Measurements from ENCODE around the gene PIAS1. TPM values are rescaled to one million over a fixed set of nuclear protein-coding genes. Genes with fewer than 3 reads are reported as not detected.
"Not testable (repeated sequence)": the region's sequence is repeated elsewhere in the genome, so short reads cannot be mapped to it uniquely, and the experiment has no call there.

PIAS1 gene
- total RNA-seq, 1 donor from 2014 or later = 12.0 TPM

DNA sequence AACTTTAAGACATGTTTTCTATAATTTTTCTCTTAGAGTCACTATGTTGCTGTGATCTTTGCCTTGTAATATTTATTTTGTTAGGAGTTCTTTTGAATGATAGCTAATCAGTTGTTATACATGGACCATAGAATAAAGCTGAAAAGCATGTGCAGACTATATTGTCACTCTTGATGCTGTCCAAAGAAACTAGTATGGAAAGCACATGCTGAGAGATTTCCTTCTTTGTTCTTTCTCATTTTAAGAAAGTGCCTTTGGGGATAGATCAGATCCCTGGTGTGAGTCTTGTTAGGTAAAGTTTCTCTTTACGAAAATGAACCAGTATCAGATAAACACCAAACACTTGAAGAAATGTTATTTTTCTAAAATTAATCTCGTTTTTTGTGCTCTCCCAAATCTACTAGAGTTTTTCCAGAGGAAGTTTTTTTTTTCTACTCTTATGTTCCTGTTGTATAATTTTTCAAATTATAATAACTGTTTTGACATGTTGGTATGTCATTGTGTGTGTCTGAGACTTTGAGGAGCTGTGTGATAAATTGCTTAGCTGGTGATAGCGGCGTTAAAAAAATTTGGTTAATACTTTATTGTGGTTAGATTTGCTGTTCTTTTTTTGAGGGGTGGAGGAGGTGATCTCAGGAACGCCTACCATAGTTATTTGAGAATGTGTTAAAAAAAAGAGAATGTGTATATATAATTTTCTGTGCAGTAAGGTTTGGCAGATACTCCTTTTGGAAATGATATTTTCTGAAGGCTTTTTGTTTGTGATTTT, 2.2 kb downstream of the PIAS1 start:
- TF ChIP-seq, protein P1, sequence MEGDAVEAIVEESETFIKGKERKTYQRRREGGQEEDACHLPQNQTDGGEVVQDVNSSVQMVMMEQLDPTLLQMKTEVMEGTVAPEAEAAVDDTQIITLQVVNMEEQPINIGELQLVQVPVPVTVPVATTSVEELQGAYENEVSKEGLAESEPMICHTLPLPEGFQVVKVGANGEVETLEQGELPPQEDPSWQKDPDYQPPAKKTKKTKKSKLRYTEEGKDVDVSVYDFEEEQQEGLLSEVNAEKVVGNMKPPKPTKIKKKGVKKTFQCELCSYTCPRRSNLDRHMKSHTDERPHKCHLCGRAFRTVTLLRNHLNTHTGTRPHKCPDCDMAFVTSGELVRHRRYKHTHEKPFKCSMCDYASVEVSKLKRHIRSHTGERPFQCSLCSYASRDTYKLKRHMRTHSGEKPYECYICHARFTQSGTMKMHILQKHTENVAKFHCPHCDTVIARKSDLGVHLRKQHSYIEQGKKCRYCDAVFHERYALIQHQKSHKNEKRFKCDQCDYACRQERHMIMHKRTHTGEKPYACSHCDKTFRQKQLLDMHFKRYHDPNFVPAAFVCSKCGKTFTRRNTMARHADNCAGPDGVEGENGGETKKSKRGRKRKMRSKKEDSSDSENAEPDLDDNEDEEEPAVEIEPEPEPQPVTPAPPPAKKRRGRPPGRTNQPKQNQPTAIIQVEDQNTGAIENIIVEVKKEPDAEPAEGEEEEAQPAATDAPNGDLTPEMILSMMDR (conservative IDR thresholded peaks at IDR 0.05; ENCODE audit: low read depth, low read length) = no peak
- no peak for DNase-seq (ENCODE audit: low read depth)
- H3K4me3 ChIP-seq (ENCODE audit: low read depth, low read length) = peak overlapping the region; percentile 80

DNA sequence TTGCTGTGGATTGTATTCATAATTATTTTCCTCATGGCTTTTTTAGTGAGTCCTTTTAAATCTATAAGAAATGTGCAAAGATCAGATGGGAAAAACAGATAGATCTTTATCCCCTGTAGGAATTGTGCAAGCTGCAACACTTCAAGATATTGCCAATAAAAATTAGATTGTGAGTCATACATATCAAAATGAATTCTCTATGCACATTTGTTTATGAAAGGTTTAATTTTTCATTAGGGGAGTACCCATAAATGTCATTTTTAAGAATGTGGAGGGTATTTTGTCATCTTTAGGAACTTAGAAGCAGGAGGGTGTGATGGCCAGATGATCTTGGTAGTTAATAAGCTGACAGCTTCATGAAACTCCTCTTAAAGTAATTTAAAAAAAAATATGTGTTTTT, 2.9 kb downstream of the PIAS1 start:
- TF ChIP-seq, protein P1 (conservative IDR thresholded peaks at IDR 0.05; ENCODE audit: low read depth, low read length) = no peak
- no peak for DNase-seq (ENCODE audit: low read depth)
- no peak overlapping the region for H3K4me3 ChIP-seq (ENCODE audit: low read depth, low read length)

DNA sequence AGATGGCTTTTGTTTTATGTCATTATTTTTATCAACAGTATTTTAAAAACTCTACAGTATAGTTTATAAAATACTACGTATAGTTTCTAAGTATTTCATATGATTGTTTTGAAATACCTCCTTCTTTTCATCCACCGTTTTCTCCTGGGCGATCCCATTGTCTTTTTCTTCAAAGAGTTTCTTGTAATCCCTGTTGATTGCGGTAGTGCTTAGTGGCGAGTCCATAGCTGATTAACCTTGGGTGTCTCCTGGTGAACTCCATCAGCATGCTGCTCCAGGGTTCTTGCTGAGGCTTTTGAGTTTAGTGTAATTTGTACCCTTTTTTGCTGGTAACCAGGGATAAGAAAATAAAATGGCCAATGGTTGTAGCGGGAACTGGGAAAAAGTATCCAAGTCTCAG, 3.6 kb downstream of the PIAS1 start:
- TF ChIP-seq, protein P1 (conservative IDR thresholded peaks at IDR 0.05; ENCODE audit: low read depth, low read length) = no peak
- H3K4me3 ChIP-seq (ENCODE audit: low read depth, low read length) = no peak overlapping the region
- no peak for DNase-seq (ENCODE audit: low read depth)

DNA sequence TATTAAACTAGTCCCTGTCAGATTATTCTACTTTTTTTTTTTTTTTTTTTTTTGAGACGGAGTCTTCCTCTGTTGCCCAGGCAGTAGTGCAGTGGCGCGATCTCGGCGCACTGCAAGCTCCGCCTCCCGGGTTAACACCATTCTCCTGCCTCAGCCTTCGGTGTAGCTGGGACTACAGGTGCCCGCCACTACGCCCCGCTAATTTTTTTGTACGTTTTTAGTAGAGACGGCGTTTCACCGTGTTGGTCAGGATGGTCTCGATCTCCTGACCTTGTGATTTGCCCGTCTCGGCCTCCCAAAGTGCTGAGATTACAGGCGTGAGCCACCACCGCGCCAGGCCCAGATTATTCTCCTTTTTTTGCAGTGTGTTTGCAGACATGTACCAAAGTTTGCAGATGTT, 4.9 kb downstream of the PIAS1 start:
- DNase-seq (ENCODE audit: low read depth); H3K4me3 ChIP-seq (ENCODE audit: low read depth, low read length): not testable (repeated sequence)

DNA sequence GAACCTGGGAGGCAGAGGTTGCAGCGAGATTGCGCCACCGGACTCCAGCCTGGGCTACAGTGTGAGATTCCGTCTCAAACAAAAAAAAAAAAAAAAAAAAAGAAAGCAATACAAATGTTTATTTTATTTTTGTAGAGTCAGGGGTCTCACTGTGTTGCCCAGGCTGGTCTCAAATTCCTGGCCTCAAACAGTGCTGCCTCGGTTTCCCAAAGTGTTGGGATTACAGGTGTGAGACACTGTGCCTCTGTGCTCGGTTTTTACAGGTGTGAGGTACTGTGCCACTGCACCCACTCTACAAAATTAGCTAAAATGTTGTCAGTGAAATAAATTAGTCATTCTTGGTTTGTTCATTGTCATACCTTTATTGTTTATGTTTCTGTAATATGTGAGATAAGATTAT, 5.5 kb downstream of the PIAS1 start:
- DNase-seq (ENCODE audit: low read depth) = no peak
- H3K4me3 ChIP-seq (ENCODE audit: low read depth, low read length) = no peak overlapping the region
- TF ChIP-seq, protein P1 (conservative IDR thresholded peaks at IDR 0.05; ENCODE audit: low read depth, low read length) = no peak

DNA sequence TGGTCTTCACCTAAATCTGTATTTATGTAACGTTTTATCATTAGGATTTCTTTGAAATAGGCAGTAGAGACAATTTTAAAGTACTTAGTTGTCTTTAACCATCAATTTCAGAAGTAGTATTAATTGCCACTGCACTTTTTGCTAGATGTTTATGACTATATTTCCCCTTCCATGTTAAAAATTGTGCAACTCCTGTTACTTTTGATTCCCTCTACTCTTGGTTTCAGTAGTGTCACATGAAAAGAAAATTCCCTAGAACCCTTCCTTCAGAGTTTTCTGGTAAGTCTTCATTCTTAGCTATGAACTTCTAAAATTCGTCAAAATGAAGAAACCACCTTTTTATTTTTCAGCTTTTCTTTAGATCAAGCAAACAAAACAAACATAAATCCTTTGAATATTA, 7.1 kb downstream of the PIAS1 start:
- no peak overlapping the region for H3K4me3 ChIP-seq (ENCODE audit: low read depth, low read length)
- no peak for DNase-seq (ENCODE audit: low read depth)
- TF ChIP-seq, protein P1 (conservative IDR thresholded peaks at IDR 0.05; ENCODE audit: low read depth, low read length) = no peak

DNA sequence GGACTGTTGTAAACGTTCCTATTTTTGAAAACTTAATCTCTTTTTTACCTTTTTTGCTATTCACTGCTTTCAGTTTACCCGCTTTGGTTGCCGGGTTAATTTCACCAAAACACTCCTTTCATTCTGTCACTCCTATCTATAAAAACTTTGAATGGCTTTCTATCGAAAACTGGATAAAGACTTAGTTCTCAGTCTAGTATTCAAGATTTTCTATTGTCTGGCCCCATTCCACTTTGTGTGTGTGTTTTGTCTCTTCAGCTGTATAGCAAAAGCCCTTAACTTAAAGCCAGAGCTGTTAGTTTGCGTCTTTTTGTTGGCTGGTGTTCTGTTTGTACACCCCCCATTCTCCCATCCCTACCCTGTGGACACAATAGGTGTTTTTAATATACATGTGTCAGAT, 7.5 kb downstream of the PIAS1 start:
- H3K4me3 ChIP-seq (ENCODE audit: low read depth, low read length) = no peak overlapping the region
- TF ChIP-seq, protein P1 (conservative IDR thresholded peaks at IDR 0.05; ENCODE audit: low read depth, low read length) = no peak
- no peak for DNase-seq (ENCODE audit: low read depth)
